HG03558 (cell line): ENCODE results near the gene DNAJB5.

Experiments used
- ATAC-seq: cut with Tn5 transposase; IDR thresholded peaks from one replicate; pipeline ENCODE4 v1.9.1; 2021; ENCODE audit warnings: moderate number of reproducible peaks; ENCODE audit not compliant: unreplicated experiment; ENCODE audit errors: extremely low read depth

Gene DNAJB5

GRCh38 chr9:34983209-34983608 lies 6.3 kb upstream of the DNAJB5 start:
- no peak for ATAC-seq

GRCh38 chr9:34984049-34984448 lies 5.5 kb upstream of the DNAJB5 start:
- ATAC-seq, result no peak

GRCh38 chr9:34985311-34985899 lies 4.1 kb upstream of the DNAJB5 start:
- ATAC-seq, result no peak

- no peak for ATAC-seq
These were observed 3.0 kb upstream of the DNAJB5 start for GRCh38 chr9:34986540-34987047.

- no peak for ATAC-seq
These were observed 2.2 kb upstream of the DNAJB5 start for GRCh38 chr9:34987160-34987901.

GRCh38 chr9:34988218-34989002 lies 1.1 kb upstream of the DNAJB5 start:
- no peak for ATAC-seq

- no peak for ATAC-seq
These were observed 546 bp downstream of the DNAJB5 start for GRCh38 chr9:34989946-34990635.

- no peak for ATAC-seq
These were observed 1.5 kb downstream of the DNAJB5 start for GRCh38 chr9:34990908-34991606.

- ATAC-seq, result no peak
These were observed 2.2 kb downstream of the DNAJB5 start for GRCh38 chr9:34991607-34992375.

- ATAC-seq, result no peak
These were observed 2.9 kb downstream of the DNAJB5 start for GRCh38 chr9:34992376-34992951.

- no peak for ATAC-seq
These were observed 4.1 kb downstream of the DNAJB5 start for GRCh38 chr9:34993502-34994259.

- ATAC-seq, result no peak
These were observed 4.8 kb downstream of the DNAJB5 start for GRCh38 chr9:34994260-34994899.

- ATAC-seq, result no peak
These were observed 5.5 kb downstream of the DNAJB5 start for GRCh38 chr9:34994900-34995669.

GRCh38 chr9:34995670-34996060 lies 6.1 kb downstream of the DNAJB5 start:
- no peak for ATAC-seq

GRCh38 chr9:34996181-34996904 lies 6.8 kb downstream of the DNAJB5 start:
- ATAC-seq, result no peak

- no peak for ATAC-seq
These were observed 7.3 kb downstream of the DNAJB5 start for GRCh38 chr9:34996905-34997279.
